IPS-18c (cell line): ENCODE data around the gene NR6A1.
"Not testable (repeated sequence)": the region's sequence is repeated elsewhere in the genome, so short reads cannot be mapped to it uniquely, and the experiment has no call there.

Experiments
- H3K4me3 ChIP-seq: 2 replicates; pipeline ENCODE4 v1.7.0; 2013; ENCODE audit warnings: low read depth, mild to moderate bottlenecking, low read length, moderate library complexity; ENCODE audit not compliant: insufficient read depth
- H3K9me3 ChIP-seq: one replicate; pipeline ENCODE4 v1.6.1; 2013; ENCODE audit warnings: mild to moderate bottlenecking, low read length, moderate library complexity; ENCODE audit not compliant: control insufficient read depth, insufficient read depth

The NR6A1 gene

GRCh38 chr9:124755061-124755460 is 16.1 kb downstream of the NR6A1 start:
- H3K9me3 ChIP-seq, result no peaks in the 10 kb centered on the region
- no peak overlapping the region for H3K4me3 ChIP-seq

- no peak overlapping the region for H3K4me3 ChIP-seq
- no peaks in the 10 kb centered on the region for H3K9me3 ChIP-seq
These were observed 16.8 kb downstream of the NR6A1 start for GRCh38 chr9:124754289-124754688.

GRCh38 chr9:124752967-124753366 is 18.1 kb downstream of the NR6A1 start:
- no peaks in the 10 kb centered on the region for H3K9me3 ChIP-seq
- no peak overlapping the region for H3K4me3 ChIP-seq

- no peak overlapping the region for H3K4me3 ChIP-seq
- no peaks in the 10 kb centered on the region for H3K9me3 ChIP-seq
These were observed 21.3 kb downstream of the NR6A1 start for GRCh38 chr9:124749781-124750180.

GRCh38 chr9:124749284-124749683 is 21.8 kb downstream of the NR6A1 start:
- Histone ChIP-seq H3K9me3 (no peaks in the 10 kb centered on the region), H3K4me3 (no peak overlapping the region)

GRCh38 chr9:124747065-124747464 is 24.0 kb downstream of the NR6A1 start:
- Histone ChIP-seq H3K9me3 (no peaks in the 10 kb centered on the region), H3K4me3 (no peak overlapping the region)

- Histone ChIP-seq H3K9me3 (no peaks in the 10 kb centered on the region), H3K4me3 (no peak overlapping the region)
These were observed 27.3 kb downstream of the NR6A1 start for GRCh38 chr9:124743686-124744348.

GRCh38 chr9:124742940-124743339 is 28.2 kb downstream of the NR6A1 start:
- no peaks in the 10 kb centered on the region for H3K9me3 ChIP-seq
- no peak overlapping the region for H3K4me3 ChIP-seq

- H3K4me3 ChIP-seq, result no peak overlapping the region
- no peaks in the 10 kb centered on the region for H3K9me3 ChIP-seq
These were observed 29.4 kb downstream of the NR6A1 start for GRCh38 chr9:124741662-124742061.

- no peaks in the 10 kb centered on the region for H3K9me3 ChIP-seq
These were observed 30.0 kb downstream of the NR6A1 start for GRCh38 chr9:124741149-124741548.

GRCh38 chr9:124739360-124739759 is 31.8 kb downstream of the NR6A1 start:
- Histone ChIP-seq H3K9me3 (no peaks in the 10 kb centered on the region), H3K4me3 (no peak overlapping the region)

More at GRCh38 chr9:124741149-124741548, 30.0 kb downstream of the NR6A1 start:
- no peak overlapping the region for H3K4me3 ChIP-seq

GRCh38 chr9:124738075-124738474 is 33.0 kb downstream of the NR6A1 start:
- not testable (repeated sequence) for H3K4me3 ChIP-seq, H3K9me3 ChIP-seq

GRCh38 chr9:124735121-124735520 is 36.0 kb downstream of the NR6A1 start:
- Histone ChIP-seq H3K9me3 (no peaks in the 10 kb centered on the region), H3K4me3 (no peak overlapping the region)

- H3K4me3 ChIP-seq, H3K9me3 ChIP-seq: not testable (repeated sequence)
These were observed 36.4 kb downstream of the NR6A1 start for GRCh38 chr9:124734741-124735083.

GRCh38 chr9:124733964-124734740 is 37.0 kb downstream of the NR6A1 start:
- Histone ChIP-seq H3K9me3 (no peaks in the 10 kb centered on the region), H3K4me3 (no peak overlapping the region)

GRCh38 chr9:124730772-124731171 is 40.3 kb downstream of the NR6A1 start:
- H3K9me3 ChIP-seq, result no peaks in the 10 kb centered on the region

GRCh38 chr9:124726886-124727285 is 44.2 kb downstream of the NR6A1 start:
- H3K4me3 ChIP-seq, result no peak overlapping the region
- H3K9me3 ChIP-seq, result no peaks in the 10 kb centered on the region

More at GRCh38 chr9:124730772-124731171, 40.3 kb downstream of the NR6A1 start:
- no peak overlapping the region for H3K4me3 ChIP-seq

GRCh38 chr9:124725068-124725452 is 46.1 kb downstream of the NR6A1 start:
- Histone ChIP-seq H3K9me3 (no peaks in the 10 kb centered on the region), H3K4me3 (no peak overlapping the region)
